GM18505 (cell line): ENCODE data around the gene ZDHHC22.

Source experiments
- ATAC-seq: cut with Tn5 transposase; IDR thresholded peaks from one replicate; pipeline ENCODE4 v1.9.1; 2021; ENCODE audit not compliant: unreplicated experiment
- POLR2A ChIP-seq: IDR thresholded peaks from 4 replicates; pipeline ENCODE4 v1.6.1; 2011; ENCODE audit warnings: borderline replicate concordance; ENCODE audit not compliant: insufficient read depth, insufficient read length; ENCODE audit errors: extremely low read depth

ZDHHC22 gene

GRCh38 chr14:77114609-77115008 lies 27.0 kb downstream of the ZDHHC22 start:
- no peak for ATAC-seq
- TF ChIP-seq POLR2A, result no peak

GRCh38 chr14:77113644-77114043 lies 27.9 kb downstream of the ZDHHC22 start:
- no peak for ATAC-seq
- TF ChIP-seq POLR2A, result no peak

GRCh38 chr14:77111021-77111420 lies 30.6 kb downstream of the ZDHHC22 start:
- ATAC-seq, result no peak
- no peak for TF ChIP-seq POLR2A

GRCh38 chr14:77110286-77110685 lies 31.3 kb downstream of the ZDHHC22 start:
- TF ChIP-seq POLR2A, result no peak
- ATAC-seq, result no peak

- no peak for ATAC-seq
- TF ChIP-seq POLR2A, result no peak
Observed at GRCh38 chr14:77109656-77110055, 31.9 kb downstream of the ZDHHC22 start.

- no peak for TF ChIP-seq POLR2A
- ATAC-seq, result no peak
Observed at GRCh38 chr14:77108753-77109152, 32.8 kb downstream of the ZDHHC22 start.

GRCh38 chr14:77107228-77107627 lies 34.4 kb downstream of the ZDHHC22 start:
- no peak for ATAC-seq

GRCh38 chr14:77106666-77107065 lies 34.9 kb downstream of the ZDHHC22 start:
- no peak for ATAC-seq
- no peak for TF ChIP-seq POLR2A

More at GRCh38 chr14:77107228-77107627, 34.4 kb downstream of the ZDHHC22 start:
- no peak for TF ChIP-seq POLR2A

- TF ChIP-seq POLR2A, result no peak
- ATAC-seq, result no peak
Observed at GRCh38 chr14:77105145-77105939, 36.2 kb downstream of the ZDHHC22 start.

- TF ChIP-seq POLR2A, result no peak
- ATAC-seq, result no peak
Observed at GRCh38 chr14:77104393-77104792, 37.2 kb downstream of the ZDHHC22 start.

- ATAC-seq, result no peak
- no peak for TF ChIP-seq POLR2A
Observed at GRCh38 chr14:77103951-77104350, 37.6 kb downstream of the ZDHHC22 start.

GRCh38 chr14:77103475-77103874 lies 38.1 kb downstream of the ZDHHC22 start:
- TF ChIP-seq POLR2A, result no peak
- no peak for ATAC-seq

GRCh38 chr14:77102154-77102553 lies 39.4 kb downstream of the ZDHHC22 start:
- no peak for ATAC-seq
- no peak for TF ChIP-seq POLR2A

GRCh38 chr14:77100961-77101360 lies 40.6 kb downstream of the ZDHHC22 start:
- TF ChIP-seq POLR2A, result peak; percentile 10
- ATAC-seq, result no peak

- no peak for ATAC-seq
- TF ChIP-seq POLR2A, result no peak
Observed at GRCh38 chr14:77099425-77100167, 42.0 kb downstream of the ZDHHC22 start.
